GM10266 (cell line): Measurements from ENCODE around the gene KICS2.

ENCODE experiments used
- DNase-seq: peaks from one replicate; pipeline ENCODE4 v3.0.0; 2012; ENCODE audit errors: extremely low spot score
- CTCF ChIP-seq: IDR thresholded peaks from 2 replicates; pipeline ENCODE4 v1.5.1; 2012; ENCODE audit warnings: mild to moderate bottlenecking, low read depth; ENCODE audit not compliant: control insufficient read depth, insufficient read depth; ENCODE audit errors: missing control alignments

KICS2 gene

GRCh38 chr12:64175254-64175945 is 46.7 kb downstream of the KICS2 start:
- no peak for DNase-seq
- TF ChIP-seq CTCF: no peak

GRCh38 chr12:64173456-64173855 is 48.6 kb downstream of the KICS2 start:
- no peak for TF ChIP-seq CTCF
- no peak for DNase-seq
